HuH-7 (cell line): Measurements from ENCODE around the gene LMBR1L.
"Not testable (repeated sequence)": the region's sequence is repeated elsewhere in the genome, so short reads cannot be mapped to it uniquely, and the experiment has no call there.

Experiments used
- DNase-seq: peaks from one replicate; pipeline ENCODE4 v3.0.0; 2011; ENCODE audit warnings: low spot score

Gene LMBR1L, protein sequence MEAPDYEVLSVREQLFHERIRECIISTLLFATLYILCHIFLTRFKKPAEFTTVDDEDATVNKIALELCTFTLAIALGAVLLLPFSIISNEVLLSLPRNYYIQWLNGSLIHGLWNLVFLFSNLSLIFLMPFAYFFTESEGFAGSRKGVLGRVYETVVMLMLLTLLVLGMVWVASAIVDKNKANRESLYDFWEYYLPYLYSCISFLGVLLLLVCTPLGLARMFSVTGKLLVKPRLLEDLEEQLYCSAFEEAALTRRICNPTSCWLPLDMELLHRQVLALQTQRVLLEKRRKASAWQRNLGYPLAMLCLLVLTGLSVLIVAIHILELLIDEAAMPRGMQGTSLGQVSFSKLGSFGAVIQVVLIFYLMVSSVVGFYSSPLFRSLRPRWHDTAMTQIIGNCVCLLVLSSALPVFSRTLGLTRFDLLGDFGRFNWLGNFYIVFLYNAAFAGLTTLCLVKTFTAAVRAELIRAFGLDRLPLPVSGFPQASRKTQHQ

DNA sequence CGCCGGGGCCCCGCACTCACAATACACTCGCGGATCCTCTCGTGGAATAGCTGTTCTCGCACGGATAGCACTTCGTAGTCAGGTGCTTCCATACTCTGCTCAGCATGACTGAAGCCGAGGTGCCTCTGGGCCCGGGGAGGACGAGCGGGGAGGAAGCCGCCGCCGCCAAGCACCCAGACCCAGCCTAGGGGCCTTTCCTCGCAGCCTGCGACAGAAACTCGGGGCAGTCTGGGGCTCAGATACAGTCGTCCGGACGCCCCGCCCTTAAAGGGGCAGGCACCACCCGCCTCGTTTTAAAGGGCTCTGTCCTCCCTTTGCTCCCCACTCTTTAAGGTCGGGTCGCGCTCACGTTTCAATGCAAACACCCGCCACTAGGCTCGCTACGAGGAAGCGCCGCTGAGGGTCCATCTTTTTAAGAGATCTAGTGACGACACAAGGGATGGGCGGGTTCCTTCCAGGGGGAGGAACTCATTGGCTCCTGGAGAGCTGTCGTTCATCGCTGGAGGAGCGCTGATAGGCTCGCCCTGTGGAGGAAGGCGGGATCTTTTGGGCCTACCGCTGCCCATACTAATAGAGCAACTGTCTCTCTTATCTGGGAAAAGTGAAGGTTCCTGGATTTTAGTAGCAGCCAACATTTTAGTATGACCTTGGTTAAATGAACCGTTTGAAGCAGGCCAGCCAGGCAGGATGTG is at the start of gene LMBR1L:
TSS of gene LMBR1L (minus strand) at position 384 of the 692 bp plus-strand sequence. CDS start at position 92, 292 bp downstream.
- DNase-seq, result peak; percentile 99

DNA sequence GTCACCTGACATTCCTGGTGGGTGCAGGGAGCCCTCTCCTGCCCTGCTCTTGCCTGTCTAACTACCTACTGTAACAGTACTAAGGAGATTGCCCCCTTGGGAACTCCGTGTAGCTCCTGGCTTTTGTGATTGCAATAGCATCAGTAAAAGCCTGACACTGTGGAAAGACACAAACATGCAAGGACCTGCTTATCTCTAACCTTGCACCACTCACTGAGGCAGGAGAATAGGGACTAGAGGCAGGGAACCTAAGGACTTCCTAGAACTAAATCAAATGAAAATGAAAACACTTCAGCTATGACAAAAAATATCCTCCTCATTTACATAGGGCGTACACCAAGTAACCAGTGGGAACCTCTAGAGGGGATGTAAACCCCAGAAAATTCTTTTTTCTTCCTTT is 49.8 kb upstream of the LMBR1L start:
- DNase-seq, result no peak

DNA sequence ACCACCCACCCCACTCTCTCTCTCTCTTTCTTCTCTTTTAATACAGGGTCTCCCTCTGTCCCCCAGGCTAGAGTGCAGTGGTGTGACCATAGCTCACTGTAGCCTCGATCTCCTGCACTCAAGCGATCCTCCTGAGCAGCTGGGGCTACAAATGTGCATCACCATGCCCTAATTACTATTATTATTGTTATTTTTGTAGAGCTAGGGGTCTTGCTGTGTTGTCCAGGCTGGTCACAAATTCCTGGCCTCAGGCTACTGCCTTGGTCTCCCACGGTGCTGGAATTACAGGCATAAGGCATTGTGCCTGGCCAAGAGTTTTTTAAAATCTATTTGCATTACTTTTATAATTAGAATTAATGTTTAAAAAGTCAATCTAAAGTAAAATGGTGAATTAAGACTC is 43.6 kb upstream of the LMBR1L start:
- no peak for DNase-seq

DNA sequence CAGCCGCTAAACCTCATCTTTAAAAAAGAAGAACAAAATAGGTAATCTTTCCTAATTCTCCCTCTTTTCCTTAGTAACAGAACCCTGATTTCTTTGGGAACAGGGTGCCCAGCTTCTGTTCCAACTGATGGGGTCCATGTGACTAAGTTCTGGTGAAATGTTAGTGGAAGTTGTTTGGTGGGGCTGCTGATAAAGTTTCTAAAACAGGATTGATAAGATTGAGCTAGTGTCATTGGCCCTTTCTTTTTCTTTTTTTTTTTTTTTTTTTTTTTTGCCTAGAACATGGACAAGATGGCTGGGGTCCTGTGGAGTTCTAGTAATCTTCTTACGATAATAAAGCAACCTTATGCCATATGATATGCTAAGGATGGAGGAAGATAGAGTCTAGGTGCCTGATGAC is 36.7 kb upstream of the LMBR1L start:
- no peak for DNase-seq

DNA sequence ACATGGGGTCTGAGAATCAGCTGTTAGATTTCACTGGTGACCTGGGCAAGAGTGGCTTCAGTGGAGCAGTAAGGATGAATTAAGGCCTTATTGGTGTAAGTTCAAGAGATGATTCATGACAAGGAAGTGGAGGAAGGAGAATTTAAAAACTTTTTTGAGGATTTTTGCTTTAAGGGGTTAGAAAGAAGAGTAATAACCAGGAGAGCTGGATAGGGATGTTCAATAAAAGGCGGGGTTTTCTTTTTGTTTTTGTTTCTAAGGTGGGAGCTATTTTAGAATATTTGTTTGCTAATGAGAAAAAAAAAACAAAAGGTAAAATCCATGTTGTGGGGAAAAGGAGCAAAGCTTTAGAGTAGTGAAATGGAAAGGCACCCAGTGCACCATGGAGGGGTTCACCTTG is 35.8 kb upstream of the LMBR1L start:
- no peak for DNase-seq

DNA sequence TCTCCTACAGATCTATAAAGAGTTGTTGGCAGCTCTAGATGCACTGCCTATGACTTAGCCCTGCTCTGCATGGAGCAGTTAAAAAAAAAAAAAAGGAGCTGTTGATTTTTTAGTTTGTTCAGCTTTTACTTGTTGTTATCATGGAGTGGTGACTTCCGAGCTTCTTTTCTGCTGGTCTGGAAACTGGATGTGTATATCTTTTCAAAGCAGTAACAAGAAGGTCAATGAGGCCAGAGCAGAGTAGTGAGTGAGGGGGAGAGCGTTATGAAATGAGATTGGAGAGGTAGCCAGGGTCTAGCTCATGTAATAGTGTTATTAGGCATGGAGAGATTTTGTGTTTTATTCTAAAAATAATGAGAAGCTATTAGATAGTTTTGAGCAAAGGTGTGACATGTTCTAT is 33.7 kb upstream of the LMBR1L start:
- DNase-seq, result no peak

DNA sequence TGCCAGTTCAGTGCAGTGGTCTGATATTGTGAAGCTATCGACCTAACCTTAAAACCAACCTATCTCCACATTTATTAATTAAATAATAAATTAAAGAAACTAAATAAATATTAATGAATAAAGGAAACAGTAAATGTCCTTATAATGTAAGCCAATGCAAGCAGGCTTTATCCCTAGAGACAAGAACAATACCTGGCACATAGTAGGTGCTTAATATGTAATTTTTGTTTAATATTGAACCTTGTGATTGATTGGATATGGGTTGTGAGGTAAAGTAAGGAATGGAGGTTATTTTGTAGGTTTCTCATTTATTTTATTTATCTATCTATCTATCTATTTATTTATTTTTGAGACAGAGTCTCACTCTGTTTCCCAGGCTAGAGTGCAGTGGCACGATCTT is 28.4 kb upstream of the LMBR1L start:
- DNase-seq, result no peak

DNA sequence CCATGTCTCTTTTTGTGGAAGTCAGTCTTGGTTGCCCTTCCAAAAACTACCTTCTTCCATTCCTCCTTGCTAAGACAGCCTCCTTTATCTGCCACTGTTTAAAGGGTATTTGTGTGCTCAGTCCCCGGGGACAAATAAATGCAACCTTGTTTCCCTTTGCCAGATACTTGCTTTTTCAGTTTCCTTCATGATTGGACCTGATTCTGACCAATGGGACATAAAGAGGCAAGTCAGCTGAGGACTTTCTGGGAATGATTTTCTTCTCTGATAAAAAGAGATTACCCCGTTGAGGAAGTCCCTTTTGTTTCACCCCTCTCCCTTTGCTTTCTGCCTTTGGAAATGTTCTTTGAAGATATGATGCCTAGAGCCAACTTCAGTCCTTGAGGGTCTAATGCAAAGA is 27.9 kb upstream of the LMBR1L start:
- no peak for DNase-seq

DNA sequence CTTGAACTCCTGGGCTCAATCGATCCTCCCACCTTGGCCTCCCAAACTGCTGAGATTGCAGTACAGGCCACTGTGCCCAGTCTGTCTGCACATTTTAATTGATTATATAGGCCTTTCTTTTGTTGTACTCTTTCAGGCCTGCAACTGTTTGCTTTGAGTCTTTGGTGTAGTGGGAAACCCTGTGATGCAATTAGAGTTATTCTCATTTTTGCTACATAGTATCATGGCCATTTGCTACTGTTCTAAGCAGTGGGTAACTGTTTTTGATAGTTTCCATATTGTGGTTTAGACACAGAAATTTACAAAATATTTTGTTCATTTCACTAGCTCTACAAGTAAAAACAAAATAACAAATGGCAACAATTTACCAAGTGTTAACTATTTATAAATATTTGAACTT is 26.8 kb upstream of the LMBR1L start:
- no peak for DNase-seq

DNA sequence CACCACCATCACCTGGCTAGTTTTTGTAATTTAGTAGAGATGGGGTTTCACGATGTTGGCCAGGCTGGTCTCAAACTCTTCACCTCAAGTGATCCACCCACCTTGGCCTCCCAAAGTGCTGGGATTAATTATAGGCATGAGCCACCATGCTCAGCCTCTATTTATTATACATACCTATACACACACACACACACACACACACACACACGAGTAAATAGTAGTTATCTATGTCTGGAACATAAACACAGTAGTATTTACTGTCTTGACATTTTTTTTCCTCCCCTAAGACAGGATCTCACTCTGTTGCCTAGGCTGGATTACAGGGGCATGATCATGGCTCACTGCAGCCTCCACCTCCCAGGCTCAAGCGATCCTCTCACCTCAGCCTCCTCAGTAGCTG is 26.4 kb upstream of the LMBR1L start:
- DNase-seq, result not testable (repeated sequence)

DNA sequence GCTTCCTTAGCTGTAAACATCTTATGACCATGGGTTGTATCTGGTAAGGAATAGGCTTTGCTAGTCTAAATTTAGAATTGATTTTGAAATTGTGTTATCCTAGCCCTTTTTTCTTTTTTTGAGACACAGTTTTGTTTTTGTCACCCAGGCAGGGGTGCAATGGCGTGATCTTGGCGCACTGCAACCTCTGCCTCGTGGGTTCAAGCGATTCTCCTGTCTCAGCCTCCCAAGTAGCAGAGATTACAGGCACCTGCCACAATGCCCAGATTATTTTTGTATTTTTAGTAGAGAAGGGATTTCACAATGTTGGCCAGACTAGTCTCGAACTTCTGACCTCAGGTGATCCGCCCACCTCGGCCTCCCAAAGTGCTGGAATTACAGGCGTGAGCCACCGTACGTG is 22.9 kb upstream of the LMBR1L start:
- DNase-seq, result no peak

DNA sequence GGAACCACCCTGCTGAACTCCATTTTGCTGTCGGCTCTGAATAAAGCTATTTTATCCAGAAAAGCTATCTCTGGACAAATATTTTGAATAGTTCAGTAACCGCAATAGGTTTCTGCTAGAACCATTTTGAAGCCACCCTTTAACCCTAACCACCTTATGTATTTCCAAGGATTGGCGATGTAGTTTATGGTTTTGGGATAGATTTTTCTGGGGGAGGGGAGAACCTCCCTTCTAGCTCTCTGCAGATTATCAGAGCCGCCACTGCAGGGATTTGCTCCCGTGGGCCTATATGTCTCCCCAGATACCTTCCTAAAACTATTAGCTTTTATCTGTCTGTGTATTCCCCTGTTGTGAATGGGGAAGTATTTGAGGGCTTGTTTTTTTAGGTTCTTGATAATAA is 22.4 kb upstream of the LMBR1L start:
- DNase-seq, result no peak

DNA sequence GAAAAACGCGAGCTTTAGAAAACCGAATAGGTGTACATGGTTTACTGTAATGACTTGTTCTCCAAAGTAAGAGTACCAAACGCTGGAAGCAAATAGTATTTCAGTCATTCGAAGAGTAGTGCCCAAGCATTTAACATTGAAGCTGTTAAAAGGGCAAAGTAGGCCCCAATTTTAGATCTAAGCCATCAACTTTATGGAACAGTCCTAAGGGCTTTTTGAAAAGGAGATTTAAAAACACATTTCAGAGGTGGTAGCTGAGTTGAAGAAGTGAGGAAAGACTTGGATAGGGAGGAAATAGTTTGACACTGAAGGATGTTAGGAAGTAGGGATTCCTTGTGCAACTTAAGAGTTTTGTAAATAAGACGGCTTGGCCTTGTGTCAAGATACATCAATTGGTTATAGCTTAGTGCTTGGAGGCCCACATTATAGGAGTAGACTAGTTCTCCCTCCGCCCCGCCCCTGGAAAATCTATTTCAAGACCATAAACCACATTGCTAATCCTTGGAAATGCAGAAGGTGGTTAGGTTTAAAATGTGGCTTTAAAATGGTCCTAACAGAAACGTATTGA is 21.3 kb upstream of the LMBR1L start:
- DNase-seq, result no peak

DNA sequence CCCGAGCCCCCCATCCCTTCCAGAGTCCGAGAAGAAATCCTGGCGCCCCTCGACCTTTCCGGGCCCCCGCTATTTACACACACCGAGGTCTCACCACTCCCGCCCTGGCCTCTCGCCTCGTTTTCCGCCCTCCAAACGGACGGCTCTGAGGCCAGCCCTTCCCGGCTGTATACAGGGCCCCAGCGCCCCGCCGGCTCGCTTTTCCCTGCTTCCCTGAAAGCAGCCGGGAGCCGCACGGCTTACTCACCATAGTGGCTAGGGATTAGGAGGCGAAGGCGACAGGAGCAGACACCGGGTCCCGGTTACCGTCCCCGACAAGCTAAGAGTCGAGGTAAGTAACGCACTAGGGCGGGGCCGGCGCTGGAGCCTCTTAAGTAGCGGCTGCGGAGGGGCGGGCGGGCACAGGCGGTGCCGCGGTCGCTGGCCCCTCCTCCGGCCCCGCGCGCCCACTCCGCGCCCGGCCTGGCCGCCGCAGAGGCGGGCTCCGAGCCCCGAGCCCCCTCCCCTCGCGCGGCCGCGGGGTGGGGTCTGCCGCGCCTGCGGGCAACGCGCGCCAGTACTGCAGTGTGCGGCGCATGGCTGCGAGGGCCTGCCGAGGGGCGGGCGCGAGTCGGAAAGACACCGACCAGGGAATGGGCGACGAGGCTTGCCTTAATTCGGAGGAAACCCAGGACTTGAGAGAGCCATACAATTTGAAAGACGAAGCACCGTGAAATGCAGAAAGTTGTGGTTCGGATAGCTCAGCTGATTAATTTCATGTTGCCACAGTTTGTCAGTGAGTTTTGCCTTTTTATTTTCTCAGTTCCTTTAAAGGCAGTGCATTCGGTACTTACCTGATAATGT is 20.6 kb upstream of the LMBR1L start, which contains the start of gene TUBA1B:
TSS of gene TUBA1B (minus strand) at position 345 of the 843 bp plus-strand sequence. CDS start at position 250, 95 bp downstream.
- peak; percentile 80 for DNase-seq

DNA sequence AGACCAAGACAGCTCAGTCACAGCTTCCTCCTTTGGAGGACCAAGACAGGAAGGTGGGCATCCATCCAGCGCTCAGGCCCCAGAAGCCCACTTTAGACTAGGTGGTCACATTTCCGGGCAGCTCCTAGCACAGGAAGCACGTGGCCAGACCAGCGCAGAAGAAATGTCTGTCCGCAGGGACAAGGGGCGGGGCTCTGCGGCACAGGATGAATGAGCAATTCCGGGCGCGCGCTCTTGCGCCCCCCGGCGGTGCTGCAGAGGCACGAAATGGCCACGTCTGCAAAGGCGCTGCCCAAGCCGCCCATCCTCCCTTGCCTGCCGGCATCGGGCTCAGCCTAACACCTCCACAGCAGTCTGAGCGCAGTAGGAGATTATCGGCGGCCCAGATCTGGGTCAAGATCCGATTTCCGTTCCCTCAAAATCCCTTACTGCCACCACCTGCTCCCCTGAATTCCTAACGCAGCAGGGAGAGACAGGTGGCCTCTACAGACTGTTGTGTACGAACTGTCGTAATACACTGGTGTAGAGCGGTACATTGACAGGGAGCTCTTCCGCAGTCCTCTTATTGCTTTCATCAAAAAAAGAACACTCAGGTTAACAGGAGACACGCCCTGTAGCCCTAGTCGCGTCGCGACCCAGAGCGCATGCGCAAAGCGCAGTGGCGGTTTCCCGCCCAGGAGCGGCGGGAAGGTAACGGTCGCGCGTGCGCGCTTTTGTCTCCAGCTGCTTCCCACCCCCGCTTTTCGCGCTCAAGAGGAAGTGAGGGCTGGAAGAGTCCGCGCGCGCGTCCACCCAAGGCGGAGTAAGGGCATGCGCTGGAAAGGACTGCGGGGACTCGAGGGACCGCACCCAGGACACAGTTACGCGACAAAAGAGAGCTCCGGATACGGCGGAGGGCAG is 19.8 kb upstream of the LMBR1L start:
- peak; percentile 84 for DNase-seq

DNA sequence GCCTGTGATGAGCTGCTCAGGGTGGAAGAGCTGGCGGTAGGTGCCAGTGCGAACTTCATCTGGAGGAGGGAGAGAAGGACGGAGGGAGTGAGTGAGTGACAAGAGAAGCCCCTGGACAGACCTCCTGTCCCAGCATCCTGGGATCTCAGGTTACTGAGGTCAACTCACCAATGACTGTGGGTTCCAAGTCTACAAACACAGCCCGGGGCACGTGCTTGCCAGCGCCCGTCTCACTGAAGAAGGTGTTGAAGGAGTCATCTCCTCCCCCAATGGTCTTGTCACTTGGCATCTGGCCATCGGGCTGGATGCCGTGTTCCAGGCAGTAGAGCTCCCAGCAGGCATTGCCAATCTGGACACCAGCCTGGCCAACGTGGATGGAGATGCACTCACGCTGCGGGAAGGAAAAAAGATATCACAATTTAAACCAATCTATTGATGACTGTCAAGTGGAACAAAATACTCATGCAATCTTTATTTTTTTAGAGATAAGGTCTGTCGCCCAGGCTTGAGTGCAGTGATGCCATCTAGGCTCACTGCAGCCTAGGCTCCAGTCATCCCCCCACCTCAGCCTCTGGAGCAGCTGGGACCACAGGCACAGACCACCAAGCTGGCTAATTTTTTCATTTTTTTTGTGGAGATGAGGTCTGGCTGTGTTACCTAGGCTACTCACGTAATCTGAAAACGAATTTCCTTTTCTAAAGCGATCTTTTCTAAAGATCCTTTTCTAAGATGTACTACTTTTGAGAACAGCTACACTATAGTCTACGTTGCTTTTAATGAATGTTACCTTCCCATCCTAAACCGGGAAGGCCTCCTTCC is 18.9 kb upstream of the LMBR1L start:
- DNase-seq, result no peak

DNA sequence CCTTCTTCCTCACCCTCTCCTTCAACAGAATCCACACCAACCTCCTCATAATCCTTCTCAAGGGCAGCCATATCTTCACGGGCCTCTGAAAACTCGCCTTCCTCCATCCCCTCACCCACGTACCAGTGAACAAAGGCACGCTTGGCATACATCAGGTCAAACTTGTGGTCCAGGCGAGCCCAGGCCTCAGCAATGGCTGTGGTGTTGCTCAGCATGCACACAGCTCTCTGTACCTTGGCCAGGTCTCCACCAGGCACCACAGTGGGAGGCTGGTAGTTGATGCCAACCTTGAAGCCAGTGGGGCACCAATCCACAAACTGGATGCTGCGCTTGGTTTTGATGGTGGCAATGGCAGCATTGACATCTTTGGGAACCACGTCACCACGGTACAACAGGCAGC is 17.3 kb upstream of the LMBR1L start:
- DNase-seq, result not testable (repeated sequence)

DNA sequence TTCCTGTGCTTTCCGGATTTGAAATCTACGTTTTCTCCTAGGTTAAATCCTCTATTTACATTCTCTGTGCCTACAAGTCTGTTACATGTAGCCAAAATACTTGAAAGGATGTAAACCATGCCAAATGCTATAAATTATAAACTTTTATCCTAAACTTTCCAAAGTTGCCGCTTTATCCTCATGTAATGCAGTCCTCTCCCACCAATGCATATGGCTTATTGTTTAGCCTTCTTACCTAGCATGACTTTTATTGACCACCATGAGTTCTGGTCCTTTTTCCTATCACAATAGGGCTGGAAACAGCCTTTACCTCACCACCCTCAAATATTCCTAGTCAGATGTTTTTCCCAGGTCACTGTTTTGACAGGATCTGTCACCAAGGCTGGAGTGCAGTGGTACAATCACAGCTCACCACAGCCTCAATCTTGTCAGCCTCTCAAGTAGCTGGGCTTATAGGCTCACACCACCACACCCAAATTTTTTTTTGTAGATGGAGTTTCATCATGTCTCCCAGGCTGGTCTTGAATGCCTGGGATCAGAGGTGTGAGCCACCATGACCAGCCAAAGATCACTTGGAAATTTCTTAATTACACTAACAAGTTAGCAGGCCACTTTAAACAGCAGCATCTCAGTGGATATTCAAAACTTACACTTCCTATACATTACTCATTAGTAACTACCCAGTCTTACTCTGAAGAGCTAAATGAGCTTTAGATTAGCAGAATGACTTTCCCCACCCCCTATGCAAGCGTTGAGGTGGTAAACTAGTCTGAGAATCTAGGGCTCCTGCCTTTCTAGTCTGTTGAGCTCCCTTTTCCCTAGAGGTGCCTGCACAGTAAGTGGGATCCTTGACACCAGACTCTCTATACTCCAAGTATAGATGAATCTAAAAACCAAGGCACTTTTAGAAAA is 16.5 kb upstream of the LMBR1L start:
- no peak for DNase-seq
